ENCODE data around the gene RPF1. TPM values are rescaled to one million over a fixed set of nuclear protein-coding genes. Genes with fewer than 3 reads are reported as not detected.

Gene RPF1
- total RNA-seq, 1 donor from 2014 or later = 34.9 TPM

DNA sequence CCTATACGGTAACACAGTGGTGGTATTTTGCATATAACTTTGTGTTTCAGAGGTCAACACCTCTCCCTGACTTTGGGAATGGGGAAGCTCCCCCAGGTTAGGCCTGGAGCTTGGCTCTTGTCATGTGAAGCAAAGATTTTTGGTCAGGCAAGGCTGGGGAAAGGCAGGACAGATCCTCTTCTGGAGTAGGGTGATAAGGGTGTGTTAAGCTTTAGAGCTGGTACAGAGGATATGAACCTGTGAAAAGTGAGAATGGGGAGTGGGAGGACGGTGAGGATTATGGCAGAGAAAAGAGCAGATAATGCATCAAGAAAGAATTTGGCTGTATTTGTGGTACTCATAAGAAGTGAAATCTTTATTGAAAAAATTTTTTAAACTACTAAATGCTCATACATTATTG, 2.3 kb downstream of the RPF1 start:
- H3K4me3 ChIP-seq = no peak overlapping the region
- H3K27ac ChIP-seq (replicated peaks) = no peak overlapping the region
- peaks cover 41% of the 10 kb centered on the region for H3K36me3 ChIP-seq
- no peaks in the 10 kb centered on the region for H3K9me3 ChIP-seq (replicated peaks)
- intact Hi-C loops (cut with micrococcal nuclease) = no loop called here
- DNase-seq = no peak
- TF ChIP-seq, protein P1, sequence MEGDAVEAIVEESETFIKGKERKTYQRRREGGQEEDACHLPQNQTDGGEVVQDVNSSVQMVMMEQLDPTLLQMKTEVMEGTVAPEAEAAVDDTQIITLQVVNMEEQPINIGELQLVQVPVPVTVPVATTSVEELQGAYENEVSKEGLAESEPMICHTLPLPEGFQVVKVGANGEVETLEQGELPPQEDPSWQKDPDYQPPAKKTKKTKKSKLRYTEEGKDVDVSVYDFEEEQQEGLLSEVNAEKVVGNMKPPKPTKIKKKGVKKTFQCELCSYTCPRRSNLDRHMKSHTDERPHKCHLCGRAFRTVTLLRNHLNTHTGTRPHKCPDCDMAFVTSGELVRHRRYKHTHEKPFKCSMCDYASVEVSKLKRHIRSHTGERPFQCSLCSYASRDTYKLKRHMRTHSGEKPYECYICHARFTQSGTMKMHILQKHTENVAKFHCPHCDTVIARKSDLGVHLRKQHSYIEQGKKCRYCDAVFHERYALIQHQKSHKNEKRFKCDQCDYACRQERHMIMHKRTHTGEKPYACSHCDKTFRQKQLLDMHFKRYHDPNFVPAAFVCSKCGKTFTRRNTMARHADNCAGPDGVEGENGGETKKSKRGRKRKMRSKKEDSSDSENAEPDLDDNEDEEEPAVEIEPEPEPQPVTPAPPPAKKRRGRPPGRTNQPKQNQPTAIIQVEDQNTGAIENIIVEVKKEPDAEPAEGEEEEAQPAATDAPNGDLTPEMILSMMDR (IDR thresholded peaks at IDR 0.05; ENCODE audit: borderline replicate concordance) = no peak
- H3K4me1 ChIP-seq = peaks cover 47% of the 10 kb centered on the region
- H3K27me3 ChIP-seq (ENCODE audit: low read depth) = peaks cover 19% of the 10 kb centered on the region

DNA sequence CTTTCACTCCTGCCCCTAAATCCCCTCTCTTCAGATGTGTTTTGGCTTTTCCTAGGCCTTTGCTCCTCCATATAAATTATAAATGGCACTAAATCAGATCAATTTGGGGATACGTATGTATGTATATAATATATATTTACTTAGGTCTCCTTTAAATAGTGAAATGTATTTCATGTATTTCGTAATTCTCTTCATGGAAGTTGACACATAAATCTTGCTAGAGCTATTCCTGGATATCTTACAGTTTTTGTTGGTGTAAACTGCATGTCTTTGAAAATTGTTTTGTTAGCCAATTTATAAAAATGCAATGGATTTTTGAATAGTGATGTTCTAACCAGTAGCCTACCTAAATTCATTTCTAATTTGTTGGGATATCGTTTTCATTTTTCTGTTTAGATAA, 9.0 kb downstream of the RPF1 start:
- Histone ChIP-seq H3K9me3 (replicated peaks) (no peaks in the 10 kb centered on the region), H3K27ac (replicated peaks) (no peak overlapping the region), H3K4me3 (no peak overlapping the region), H3K36me3 (peaks cover 71% of the 10 kb centered on the region), H3K27me3 (ENCODE audit: low read depth) (no peaks in the 10 kb centered on the region), H3K4me1 (peaks cover 39% of the 10 kb centered on the region)
- TF ChIP-seq, protein P1 (IDR thresholded peaks at IDR 0.05; ENCODE audit: borderline replicate concordance) = no peak
- intact Hi-C loops (cut with micrococcal nuclease) = no loop called here
- DNase-seq = no peak

DNA sequence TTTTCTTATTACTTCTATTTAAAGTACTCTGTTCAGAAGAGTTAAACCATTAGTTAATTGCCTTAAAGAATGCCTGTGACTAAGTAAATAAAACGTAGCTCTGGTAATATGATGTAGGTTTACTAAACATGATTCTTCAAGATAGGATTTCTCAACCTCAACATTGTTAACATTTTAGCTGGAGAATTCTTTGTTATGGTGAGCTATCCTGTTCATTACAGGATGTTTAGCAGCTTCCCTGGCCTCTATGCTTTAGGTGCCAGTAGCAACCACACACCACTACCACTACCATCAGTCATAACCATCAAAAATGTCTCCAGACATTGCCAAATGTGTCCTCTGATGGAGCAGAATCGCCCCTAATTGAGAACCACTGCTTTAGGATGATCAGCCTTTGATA, 10.7 kb downstream of the RPF1 start:
- Histone ChIP-seq H3K9me3 (replicated peaks) (no peaks in the 10 kb centered on the region), H3K27me3 (ENCODE audit: low read depth) (no peaks in the 10 kb centered on the region), H3K27ac (replicated peaks) (peak overlapping the region; percentile 5), H3K4me3 (no peak overlapping the region), H3K36me3 (peaks cover 68% of the 10 kb centered on the region), H3K4me1 (peaks cover 41% of the 10 kb centered on the region)
- intact Hi-C loops (cut with micrococcal nuclease) = no loop called here
- TF ChIP-seq, protein P1 (IDR thresholded peaks at IDR 0.05; ENCODE audit: borderline replicate concordance) = no peak
- no peak for DNase-seq

DNA sequence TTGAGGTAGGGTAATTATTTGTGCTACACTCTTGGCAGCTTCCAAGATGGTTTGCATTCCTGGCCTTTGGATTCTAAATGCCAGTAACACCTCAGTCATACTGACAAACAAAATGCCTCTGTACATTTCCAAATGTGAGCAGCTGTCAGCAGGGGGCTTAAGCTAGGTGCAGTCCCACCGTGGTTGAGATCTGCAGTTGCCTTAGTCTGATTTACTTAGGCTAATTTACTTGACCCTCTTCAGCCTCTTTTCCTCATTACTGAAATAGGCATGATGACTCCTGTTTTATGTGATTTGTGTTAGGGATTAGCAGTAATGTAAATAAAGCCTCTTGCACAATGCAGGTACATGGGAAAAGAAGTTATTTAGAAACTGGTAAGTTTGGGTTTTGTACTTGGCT, 13.7 kb downstream of the RPF1 start:
- H3K9me3 ChIP-seq (replicated peaks) = no peaks in the 10 kb centered on the region
- no peak overlapping the region for H3K4me3 ChIP-seq
- no peak for DNase-seq
- TF ChIP-seq, protein P1 (IDR thresholded peaks at IDR 0.05; ENCODE audit: borderline replicate concordance) = peak; percentile 8
- no peaks in the 10 kb centered on the region for H3K27me3 ChIP-seq (ENCODE audit: low read depth)
- peaks cover 36% of the 10 kb centered on the region for H3K4me1 ChIP-seq
- H3K36me3 ChIP-seq = peaks cover 78% of the 10 kb centered on the region
- intact Hi-C loops (cut with micrococcal nuclease) = no loop called here
- peak overlapping the region; percentile 44 for H3K27ac ChIP-seq (replicated peaks)

DNA sequence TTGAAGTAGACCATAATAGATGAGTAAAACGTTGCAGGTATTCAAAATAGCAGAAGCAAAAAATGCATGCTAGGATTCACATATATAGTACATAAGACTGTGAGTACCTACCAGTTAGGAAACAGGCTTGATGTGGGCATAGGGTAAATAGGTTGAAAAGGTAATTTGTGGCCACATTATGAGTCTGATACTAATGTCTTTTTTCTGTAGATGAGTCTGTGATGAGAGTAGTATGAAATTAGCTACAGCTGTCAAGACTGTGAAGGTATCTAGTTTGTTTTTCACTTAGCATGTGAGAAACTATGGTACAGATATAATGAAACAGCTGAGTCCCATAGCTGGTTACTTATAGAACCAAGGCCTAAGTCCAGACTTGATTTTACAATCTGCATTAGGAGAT, 14.7 kb downstream of the RPF1 start:
- Histone ChIP-seq H3K4me3 (no peak overlapping the region), H3K4me1 (peaks cover 38% of the 10 kb centered on the region), H3K27me3 (ENCODE audit: low read depth) (no peaks in the 10 kb centered on the region), H3K36me3 (peaks cover 88% of the 10 kb centered on the region), H3K9me3 (replicated peaks) (no peaks in the 10 kb centered on the region), H3K27ac (replicated peaks) (no peak overlapping the region)
- TF ChIP-seq, protein P1 (IDR thresholded peaks at IDR 0.05; ENCODE audit: borderline replicate concordance) = no peak
- no peak for DNase-seq
- intact Hi-C loops (cut with micrococcal nuclease) = no loop called here

DNA sequence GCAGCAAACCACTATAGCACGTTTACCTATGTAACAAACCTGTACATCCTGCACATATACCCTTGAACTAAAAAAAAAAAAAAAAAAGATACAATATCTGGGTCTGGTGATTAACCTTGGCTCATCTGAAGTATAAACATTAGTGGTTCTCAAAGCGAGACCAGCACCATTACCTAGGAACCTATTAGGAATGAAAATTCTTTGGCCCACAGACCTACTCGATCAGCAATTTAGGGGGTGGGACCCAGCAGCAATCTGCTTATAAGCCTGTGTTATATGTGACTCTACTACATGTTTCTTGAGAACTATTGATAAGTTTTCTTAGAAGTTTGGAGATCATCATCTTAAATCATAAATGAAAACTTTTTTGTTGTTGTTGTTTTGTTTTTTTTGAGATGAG, 17.4 kb downstream of the RPF1 start:
- Histone ChIP-seq H3K36me3 (peaks cover 88% of the 10 kb centered on the region), H3K27me3 (ENCODE audit: low read depth) (no peaks in the 10 kb centered on the region), H3K27ac (replicated peaks) (no peak overlapping the region), H3K9me3 (replicated peaks) (no peaks in the 10 kb centered on the region), H3K4me1 (peaks cover 52% of the 10 kb centered on the region), H3K4me3 (no peak overlapping the region)
- intact Hi-C loops (cut with micrococcal nuclease) = no loop called here
- TF ChIP-seq, protein P1 (IDR thresholded peaks at IDR 0.05; ENCODE audit: borderline replicate concordance) = no peak
- DNase-seq = no peak

Data from left ventricle myocardium inferior (tissue), 1 donor.